ENCODE measurements around the gene DNAJB6.

Gene DNAJB6
- total RNA-seq = 122 to 335 (median 201) reads per million in 3 experiments

DNA sequence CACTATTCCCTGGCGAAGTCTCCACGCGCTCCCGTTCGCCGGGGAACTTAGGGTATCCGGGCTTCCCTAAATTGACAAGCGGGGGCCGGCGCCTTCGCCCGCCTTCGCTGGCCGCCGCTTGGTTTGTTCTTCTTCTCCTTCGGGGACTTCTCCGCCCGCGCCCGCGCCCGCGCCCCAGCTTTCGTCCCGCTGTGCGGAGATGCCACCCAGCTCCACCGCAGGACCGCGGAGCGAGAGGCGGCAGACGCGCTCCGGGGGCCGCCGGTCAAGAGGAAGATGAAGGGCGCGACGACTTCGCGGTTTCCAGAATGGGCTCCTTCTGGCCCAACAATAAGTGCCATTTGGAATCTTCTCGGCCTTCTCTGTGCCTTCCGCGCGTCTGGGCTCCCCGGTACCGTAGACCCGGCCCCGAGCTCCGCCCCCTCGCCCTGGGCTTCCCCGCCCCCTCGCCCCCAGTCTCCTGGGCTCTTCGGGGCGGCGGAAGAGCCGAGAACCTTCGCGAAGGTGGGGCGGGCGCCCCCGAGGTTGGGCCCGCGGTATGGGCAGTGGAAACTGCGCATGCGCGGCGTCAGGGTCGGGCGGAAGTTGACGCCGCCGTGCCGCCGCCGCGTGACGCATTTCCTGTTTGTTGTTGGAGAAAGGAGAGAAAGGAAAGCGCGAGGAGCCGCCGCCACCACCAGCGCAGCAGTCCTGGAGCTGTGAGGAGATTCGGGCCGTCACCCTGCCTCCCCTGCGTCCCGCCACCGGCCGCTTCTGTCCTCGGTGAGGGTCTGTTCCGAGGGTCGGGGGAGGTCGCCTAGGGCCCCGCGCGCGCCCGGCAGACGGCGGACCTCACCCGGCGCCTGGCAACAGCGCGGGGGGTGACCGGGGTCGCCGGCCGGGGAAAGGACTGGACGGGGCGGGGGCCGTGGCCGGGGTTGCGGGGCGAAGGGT lies at the start of gene DNAJB6:
DNAJB6 (plus strand) TSS at position 622 of the 933 bp plus-strand sequence. CDS start 21,569 bp downstream, outside the sequence.
- peak; percentile 96 for DNase-seq

- DNase-seq = no peak
These were observed 45.3 kb upstream of the DNAJB6 start for GRCh38 chr7:157291404-157292080.

DNA sequence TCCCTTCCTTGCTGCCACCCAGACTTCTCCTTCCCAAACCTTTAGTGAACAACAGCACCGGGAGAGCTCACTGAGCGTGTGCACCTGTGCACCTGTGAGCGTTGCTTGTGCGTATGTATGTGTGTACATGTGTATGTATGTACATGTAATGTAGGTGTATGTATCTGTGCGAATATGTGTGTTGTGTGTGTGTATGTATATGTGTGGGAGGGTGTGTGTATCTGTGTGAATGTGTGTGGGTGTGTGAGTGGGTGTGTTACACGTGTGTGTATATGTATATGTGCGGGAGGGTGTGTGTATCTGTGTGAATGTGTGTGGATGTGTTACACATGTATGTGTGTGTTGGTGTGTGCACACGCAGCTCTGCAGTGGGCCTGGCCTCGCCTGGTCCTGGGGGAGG lies 44.5 kb upstream of the DNAJB6 start:
- no peak for DNase-seq

GRCh38 chr7:157292770-157293412 lies 43.9 kb upstream of the DNAJB6 start:
- no peak for DNase-seq

DNA sequence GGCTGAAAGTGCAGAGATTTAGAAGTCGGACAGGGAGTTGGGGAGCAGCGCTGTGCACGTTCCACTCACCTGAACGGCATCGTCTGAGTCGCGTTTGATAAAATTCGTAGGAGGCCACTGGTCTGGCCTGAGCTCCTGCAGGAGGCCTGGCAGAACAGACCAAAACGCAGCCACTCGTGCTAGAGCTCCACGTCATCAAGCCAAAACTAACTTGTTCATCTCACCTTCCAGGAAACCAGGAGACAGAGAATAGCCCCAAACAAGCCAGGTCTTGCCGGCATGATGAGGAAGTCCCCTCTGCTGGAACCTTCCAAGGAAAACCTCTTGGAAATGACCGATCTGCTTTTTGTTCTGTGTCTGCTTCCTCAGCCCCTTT lies 43.4 kb upstream of the DNAJB6 start:
- DNase-seq = no peak

GRCh38 chr7:157294773-157295172 lies 42.0 kb upstream of the DNAJB6 start:
- DNase-seq = no peak

DNA sequence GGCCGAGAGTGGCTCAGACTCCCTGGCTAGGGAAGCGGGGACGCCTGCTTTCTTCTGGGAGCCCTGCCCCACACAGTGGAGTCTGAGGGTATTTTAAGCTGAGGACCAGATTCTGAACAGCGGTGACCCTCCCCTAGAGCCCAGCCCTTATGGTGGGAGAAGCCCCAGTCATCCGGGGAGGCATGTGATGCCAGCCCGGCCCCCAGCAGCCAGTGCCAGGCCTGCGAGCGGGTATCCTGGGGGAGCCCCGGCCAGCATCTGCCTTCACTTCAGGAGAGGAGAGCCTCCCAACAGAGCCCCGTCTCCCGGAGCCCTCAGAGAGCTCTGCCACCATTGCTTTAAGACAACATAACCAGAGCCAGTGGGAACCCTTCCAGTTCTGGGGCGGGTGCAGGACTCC lies 41.5 kb upstream of the DNAJB6 start:
- no peak for DNase-seq

DNA sequence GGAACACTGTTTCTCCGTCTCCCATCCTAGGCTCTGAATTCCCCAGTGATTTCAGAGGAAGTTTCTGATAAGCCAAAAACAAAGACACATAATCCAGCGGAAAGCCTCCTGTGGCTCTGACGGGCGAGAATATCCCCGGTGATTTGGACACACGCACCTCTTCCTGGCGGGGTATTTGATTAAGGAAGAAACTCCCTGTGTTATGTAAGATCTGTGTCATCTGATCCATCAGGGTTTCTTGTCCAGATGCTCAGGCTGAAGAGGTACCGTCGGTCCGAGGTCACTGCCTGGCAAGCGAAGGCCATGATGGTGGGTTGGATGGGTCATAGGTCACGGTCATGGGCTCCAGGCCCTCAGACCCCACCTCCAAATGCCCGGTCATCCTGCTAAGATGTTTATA lies 39.6 kb upstream of the DNAJB6 start:
- no peak for DNase-seq

- DNase-seq = no peak
These were observed 37.5 kb upstream of the DNAJB6 start for GRCh38 chr7:157299317-157299612.

DNA sequence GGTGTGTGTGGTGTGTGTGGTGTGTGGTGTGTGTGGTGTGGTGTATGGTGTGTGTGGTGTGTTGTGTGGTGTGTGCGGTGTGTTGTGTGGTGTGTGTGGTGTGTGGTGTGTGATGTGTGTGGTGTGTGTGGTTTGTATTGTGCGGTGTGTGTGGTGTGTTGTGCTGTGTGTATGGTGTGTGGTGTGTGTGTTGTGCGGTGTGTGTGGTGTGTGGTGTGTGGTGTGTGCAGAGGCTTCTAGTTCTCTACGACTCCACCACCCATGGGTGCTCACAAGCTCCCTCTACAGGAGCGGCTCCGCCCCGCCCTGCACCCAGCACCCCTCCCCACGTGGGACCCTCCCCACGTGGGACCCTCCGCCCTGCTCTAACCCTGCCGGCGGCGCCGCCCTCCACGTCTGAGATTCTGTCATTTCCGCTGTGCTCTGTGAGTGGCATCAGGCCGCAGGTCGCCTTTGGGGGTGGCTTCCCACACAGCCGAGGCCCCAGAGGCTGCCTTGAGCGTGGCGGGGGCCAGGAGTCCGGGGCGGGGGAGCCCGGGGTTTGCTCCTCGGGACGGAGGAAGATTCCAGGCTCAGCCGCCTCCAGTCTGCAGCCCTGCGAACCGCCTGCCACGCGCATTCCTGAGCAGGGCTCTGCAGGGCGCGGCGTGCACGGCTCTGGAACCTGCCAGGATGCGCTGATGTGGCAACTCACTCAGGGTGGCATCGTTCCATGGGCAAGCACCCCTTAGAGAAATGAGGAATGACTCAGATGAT lies 37.0 kb upstream of the DNAJB6 start:
- DNase-seq = peak; percentile 42

- DNase-seq = no peak
These were observed 36.4 kb upstream of the DNAJB6 start for GRCh38 chr7:157300369-157300825.

- no peak for DNase-seq
These were observed 35.1 kb upstream of the DNAJB6 start for GRCh38 chr7:157301610-157302120.

- DNase-seq = no peak
These were observed 29.7 kb upstream of the DNAJB6 start for GRCh38 chr7:157306846-157307838.

- DNase-seq = no peak
These were observed 26.7 kb upstream of the DNAJB6 start for GRCh38 chr7:157309988-157310668.

GRCh38 chr7:157310676-157311185 lies 26.1 kb upstream of the DNAJB6 start:
- no peak for DNase-seq

- DNase-seq = no peak
These were observed 23.9 kb upstream of the DNAJB6 start for GRCh38 chr7:157312941-157313340.

GRCh38 chr7:157313645-157314044 lies 23.2 kb upstream of the DNAJB6 start:
- DNase-seq = no peak

- DNase-seq = no peak
These were observed 18.6 kb upstream of the DNAJB6 start for GRCh38 chr7:157318015-157318706.

DNA sequence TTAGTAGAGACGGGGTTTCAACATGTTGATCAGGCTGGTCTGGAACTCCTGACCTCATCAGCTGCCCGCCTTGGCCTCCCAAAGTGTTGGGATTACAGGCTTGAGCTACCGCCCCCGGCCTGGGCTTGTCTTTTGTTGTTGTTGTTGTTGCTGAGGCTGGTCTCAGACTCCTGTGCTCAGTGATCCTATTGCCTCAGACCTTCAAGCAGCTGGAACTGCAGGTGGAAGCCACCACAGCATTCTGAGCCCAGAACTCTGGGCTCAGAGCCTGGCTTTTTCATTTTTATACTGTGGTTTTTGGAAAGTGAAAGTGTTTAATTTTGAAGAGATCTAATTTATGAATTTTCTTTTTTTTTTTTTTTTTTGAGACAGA lies 16.2 kb upstream of the DNAJB6 start:
- DNase-seq = no peak

GRCh38 chr7:157323401-157323800 lies 13.4 kb upstream of the DNAJB6 start:
- no peak for DNase-seq
